COR-L47 (cell line): ENCODE results near the gene MACF1.
"Not testable (repeated sequence)": the region's sequence is repeated elsewhere in the genome, so short reads cannot be mapped to it uniquely, and the experiment has no call there.

Experiments
- DNase-seq: peaks from one replicate; lab custom pipeline; 2025; lab: John Stamatoyannopoulos, UW

MACF1 gene

DNA sequence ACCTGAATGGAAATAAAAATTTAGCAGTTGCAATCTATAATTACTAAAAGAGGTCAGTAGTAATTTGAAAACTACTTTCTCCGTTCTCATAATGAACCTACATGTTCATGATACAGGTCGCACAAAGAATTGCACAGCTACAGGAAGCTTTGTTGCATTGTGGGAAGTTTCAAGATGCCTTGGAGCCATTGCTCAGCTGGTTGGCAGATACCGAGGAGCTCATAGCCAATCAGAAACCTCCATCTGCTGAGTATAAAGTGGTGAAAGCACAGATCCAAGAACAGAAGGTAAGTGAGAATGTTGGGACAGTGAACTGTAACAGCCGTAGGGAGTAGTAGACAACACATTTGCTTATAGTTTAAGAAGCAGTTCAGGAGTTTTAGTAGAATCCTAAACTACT lies 218.1 kb downstream of the MACF1 start:
- DNase-seq: no peak

DNA sequence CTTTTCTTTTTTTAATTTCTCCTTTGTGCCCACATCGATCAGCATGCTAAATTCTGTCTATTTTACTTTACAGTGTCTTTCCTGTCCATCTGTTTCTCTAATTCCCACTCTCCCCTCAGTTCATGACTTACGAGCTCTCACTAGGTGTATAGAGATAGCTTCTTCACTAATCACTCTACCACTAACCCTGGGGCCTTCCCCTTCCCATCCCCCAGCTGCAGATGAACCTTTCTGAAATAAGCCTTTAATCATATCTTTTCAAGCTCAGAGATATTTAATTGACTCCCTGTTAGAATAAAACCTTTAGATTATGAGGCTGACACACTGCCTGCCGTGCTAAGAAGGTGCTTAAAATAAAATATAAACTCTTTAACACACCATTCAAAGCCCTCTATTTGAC lies 220.7 kb downstream of the MACF1 start:
- no peak for DNase-seq

DNA sequence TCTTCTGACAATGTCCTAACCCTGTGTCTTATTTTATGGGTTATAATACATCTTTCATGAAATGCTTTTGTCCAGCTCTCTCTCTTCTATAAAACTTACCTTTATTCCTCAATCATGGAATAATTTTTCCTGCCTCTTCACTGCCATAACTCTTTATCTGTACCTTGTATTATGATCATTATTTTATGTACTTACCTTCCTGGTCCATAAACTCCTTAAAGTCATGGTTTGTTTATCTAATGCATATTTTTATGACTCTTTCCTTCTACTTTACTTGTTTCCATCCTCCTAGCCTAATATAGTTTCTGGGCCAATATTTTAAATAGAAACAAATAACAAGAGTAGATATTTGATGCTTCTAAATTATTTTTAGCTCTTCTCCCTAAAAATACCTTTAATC lies 221.1 kb downstream of the MACF1 start:
- DNase-seq: no peak

GRCh38 chr1:39426346-39426745 lies 221.9 kb downstream of the MACF1 start:
- no peak for DNase-seq

DNA sequence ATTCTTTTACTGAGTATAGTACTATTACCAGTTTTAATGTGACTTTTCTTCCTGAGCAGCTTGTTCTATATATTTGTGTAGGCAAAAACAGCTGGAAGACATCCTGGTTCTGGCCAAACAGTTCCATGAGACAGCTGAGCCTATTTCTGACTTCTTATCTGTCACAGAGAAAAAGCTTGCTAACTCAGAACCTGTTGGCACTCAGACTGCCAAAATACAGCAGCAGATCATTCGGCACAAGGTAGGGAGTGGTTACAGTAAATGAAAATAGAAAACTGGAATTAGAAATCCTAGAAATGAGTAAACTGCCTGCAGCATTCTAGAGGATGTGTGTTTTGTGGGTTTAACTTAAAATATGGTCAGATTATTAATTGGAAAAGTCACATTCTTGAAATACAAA lies 222.9 kb downstream of the MACF1 start:
- DNase-seq: no peak

DNA sequence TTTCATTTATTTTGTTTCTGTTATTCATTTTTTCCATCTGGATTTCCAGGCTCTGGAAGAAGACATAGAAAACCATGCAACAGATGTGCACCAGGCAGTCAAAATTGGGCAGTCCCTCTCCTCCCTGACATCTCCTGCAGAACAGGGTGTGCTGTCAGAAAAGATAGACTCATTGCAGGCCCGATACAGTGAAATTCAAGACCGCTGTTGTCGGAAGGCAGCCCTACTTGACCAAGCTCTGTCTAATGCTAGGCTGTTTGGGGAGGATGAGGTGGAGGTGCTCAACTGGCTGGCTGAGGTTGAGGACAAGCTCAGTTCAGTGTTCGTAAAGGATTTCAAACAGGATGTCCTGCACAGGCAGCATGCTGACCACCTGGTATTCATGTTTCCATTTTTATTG lies 223.4 kb downstream of the MACF1 start:
- DNase-seq: no peak

- no peak for DNase-seq
Observed at GRCh38 chr1:39431927-39432326, 227.4 kb downstream of the MACF1 start.

DNA sequence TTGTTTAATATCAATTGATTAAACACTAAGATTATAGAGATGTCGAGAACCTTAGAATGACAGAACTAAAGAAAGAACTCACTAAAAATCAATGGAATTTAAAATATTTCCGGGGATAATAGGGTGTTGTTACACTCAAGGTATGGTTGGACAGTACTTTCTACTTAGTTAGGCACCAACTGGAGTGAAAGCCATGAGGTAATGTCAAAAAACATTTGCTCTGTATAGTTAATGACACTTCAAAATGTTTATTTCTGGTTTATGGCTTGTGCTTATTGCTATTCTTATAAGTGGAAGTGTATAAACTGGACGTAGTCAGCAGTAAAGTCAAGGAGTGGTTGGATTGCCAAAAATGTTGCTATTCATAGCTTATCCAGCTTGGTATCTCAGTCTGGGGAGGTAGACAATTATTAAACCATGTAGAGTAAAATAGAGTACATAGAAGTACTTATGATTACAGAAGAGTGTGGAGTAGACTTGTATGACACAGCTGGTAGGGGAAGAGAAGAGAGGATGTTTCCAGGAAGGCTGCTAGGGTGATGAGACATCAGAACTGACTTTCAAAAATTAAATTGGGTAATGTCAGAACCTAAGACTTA lies 230.4 kb downstream of the MACF1 start:
- DNase-seq: no peak

GRCh38 chr1:39435597-39435996 lies 231.1 kb downstream of the MACF1 start:
- DNase-seq: no peak

GRCh38 chr1:39436842-39437241 lies 232.3 kb downstream of the MACF1 start:
- no peak for DNase-seq

DNA sequence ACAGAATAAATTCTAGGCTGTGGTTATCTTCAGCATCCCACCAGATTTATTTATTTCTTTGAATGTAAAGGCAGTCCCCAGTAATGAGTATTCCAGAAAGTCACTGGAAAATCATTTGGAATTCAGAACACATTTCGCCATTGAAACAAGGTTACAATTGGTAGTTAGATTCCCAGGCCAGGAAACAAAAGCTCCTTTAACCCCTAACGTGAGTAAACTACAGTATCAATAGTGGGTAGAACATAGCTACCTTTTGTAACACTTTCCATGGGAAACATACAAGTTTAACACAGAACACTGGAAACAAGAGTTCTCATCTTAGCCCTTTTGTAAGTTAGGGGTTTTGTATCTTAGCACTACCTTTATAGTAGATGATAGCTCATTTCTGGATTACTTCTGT lies 233.5 kb downstream of the MACF1 start:
- no peak for DNase-seq

DNA sequence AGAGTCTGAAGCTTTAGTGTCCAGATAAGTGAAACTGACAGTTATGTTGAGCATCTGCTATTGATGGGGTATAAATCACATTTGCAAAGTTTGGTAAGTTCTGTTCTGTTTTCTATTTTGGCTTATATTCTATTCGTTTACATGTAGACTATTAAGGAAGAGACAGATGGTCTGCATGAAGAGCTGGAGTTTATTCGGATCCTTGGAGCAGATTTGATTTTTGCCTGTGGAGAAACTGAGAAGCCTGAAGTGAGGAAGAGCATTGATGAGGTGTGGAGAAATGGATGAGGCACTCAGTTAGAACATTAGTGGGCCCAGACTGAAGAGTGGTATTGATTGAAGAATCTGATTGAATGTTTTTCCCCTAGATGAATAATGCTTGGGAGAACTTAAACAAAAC lies 236.4 kb downstream of the MACF1 start:
- DNase-seq: no peak

- DNase-seq: no peak
Observed at GRCh38 chr1:39441797-39442196, 237.3 kb downstream of the MACF1 start.

- DNase-seq: no peak
Observed at GRCh38 chr1:39445573-39445972, 241.1 kb downstream of the MACF1 start.

DNA sequence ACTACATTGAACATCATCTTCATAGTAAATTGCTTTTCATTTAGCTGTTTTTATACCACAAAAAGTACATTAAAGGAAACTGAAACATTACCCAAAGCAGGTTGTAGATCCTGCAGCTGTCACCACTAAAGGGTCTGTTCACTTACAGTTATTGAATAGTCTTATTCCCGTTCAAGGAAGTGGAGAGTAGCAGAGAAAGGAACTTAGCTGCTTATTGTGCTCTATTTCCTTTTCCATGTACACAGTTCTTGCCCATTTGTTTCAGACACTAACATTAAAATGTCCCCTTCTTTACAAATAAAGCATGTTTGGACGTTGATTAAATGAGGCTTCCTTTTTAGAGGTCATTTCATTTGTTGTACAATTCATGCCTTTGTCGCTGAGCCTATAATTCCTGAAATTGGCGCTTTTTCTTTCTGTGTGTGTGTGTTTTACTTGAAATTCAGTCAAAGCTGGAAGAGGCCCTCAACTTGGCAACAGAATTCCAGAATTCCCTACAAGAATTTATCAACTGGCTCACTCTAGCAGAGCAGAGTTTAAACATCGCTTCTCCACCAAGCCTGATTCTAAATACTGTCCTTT lies 242.6 kb downstream of the MACF1 start:
- no peak for DNase-seq

DNA sequence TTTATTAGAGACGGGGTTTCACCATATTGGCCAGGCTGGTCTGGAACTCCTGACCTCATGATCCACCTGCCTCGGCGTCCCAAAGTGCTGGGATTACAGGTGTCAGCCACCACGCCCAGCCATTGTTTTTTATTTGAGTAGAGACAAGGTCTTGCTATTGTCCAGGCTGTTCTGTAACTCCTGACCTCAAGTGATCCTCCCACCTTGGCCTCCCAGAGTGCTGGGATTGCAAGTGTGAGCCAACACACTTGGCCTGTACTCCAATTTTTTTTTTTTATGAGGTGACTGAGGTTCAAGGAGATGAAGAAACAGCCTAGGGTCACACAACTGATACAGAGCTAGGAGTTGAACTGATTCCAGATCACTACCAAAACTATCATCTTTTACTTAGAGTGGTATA lies 245.5 kb downstream of the MACF1 start:
- not testable (repeated sequence) for DNase-seq

- no peak for DNase-seq
Observed at GRCh38 chr1:39450956-39451606, 246.6 kb downstream of the MACF1 start.

DNA sequence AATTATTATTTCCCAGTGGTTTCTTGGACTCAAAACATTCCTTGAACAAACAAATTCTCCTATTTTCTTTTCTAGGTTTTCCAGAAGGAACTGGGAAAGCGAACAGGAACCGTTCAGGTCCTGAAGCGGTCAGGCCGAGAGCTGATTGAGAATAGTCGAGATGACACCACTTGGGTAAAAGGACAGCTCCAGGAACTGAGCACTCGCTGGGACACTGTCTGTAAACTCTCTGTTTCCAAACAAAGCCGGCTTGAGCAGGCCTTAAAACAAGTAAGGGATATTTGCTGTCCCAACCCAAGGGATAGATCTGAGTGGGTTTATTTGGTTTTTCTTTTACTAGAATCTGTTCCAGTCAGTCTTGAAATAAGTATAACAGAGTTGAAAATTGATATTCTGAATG lies 247.6 kb downstream of the MACF1 start:
- no peak for DNase-seq

DNA sequence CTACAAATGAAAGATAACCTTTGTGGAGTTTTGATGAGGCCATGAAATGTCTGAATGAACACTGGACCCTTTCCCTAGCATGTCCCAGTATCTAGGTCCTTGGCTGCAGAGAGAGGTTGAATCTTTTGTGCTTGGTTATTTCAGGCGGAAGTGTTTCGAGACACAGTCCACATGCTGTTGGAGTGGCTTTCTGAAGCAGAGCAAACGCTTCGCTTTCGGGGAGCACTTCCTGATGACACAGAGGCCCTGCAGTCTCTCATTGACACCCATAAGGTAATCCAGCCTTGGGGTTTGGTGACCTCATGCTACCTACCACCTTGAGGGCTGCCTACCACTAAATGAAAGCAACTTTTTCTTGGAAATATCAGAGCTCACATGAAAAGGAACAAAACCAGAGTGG lies 248.0 kb downstream of the MACF1 start:
- no peak for DNase-seq

GRCh38 chr1:39453603-39454002 lies 249.1 kb downstream of the MACF1 start:
- no peak for DNase-seq

DNA sequence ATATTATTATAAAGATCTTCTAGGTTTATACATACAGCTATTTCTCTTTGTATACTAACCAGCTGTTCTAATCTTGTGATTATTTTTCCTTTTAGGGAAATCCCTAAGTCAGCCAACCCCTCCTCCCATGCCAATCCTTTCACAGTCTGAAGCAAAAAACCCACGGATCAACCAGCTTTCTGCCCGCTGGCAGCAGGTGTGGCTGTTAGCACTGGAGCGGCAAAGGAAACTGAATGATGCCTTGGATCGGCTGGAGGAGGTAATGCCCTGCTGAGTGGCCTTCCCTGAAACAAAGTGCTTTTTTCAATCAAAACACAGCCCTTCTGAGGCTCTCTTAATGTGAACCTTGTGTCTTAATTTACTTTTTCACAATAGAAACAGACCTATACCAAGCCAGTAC lies 254.5 kb downstream of the MACF1 start:
- DNase-seq: no peak

DNA sequence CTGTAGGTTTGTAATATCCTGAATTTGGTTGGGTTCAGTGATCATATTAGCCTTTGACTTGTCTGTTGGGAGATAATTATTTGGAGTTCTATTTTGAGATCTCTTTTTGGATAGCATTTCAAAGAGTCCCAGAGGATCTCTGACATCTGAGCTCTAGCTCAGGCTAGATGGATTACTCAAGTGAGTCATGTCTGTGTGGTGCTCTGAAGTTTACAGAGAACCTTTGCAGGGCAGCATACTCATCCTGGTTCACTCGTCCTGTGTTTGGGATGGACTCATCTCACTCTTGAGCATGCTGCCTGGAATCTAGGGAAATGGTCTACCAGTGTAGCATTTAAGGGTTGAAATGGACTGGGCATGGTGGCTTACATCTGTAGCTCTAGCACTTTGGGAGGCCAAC lies 257.6 kb downstream of the MACF1 start:
- DNase-seq: no peak

DNA sequence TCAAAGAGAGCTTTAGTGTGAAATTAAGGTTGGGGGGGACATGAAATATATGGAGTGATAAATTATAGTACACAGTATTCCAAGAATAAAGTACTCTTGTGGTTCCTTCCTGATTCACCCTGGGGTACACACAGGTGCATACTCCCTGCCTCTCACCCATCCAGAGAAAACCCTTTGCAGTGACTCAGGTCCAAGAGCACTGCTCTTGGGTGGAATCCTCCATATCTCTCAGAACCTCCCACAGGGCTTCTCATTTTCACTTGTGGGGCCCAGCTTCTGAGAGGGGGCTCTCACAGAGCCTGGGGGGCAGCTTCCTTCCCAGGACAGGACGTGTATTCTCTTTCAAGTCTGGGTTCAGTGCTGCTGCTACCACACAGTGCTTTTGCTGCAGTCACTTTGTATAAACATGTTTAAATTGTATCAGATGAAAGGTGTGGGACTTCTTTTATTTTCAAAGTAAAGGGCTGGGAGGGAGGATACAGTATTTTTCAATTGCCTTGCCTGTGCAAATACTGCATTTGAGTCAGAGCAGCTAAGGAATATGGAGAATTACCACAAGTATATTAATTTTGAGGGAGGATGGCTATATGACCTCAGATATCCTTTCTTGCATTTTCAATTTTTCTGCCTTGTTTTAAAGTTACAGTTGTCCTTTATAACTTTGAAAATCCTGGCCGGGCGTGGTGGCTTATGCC lies 262.1 kb downstream of the MACF1 start:
- no peak for DNase-seq
